Measurements from ENCODE around the gene GPER1. TPM values are rescaled to one million over a fixed set of nuclear protein-coding genes. Genes with fewer than 3 reads are reported as not detected.

The GPER1 gene
- total and polyA plus RNA-seq, 4 donors = 3.7 to 7.7 (median 6.3) TPM

- H3K36me3 ChIP-seq (ENCODE audit: control insufficient read depth in 4 of 4, insufficient read depth in 4 of 4, low read length in 4 of 4) = no peaks in the 10 kb centered on the region
- 68 to 79% methylated on average over 27 of the region's 27 CpGs for WGBS, 2 donors
- H3K27ac ChIP-seq (ENCODE audit: low read depth in 1 of 2, low read length in 1 of 2) = peak overlapping the region in 1 of 2 donors; percentile 81
- peaks cover 0 to 16% (median 13%) of the 10 kb centered on the region in 5 donors for H3K4me1 ChIP-seq (ENCODE audit: control insufficient read depth in 5 of 5, insufficient read depth in 5 of 5, low read length in 5 of 5)
- no peaks in the 10 kb centered on the region for H3K27me3 ChIP-seq (ENCODE audit: control insufficient read depth in 3 of 3, insufficient read depth in 3 of 3, low read length in 2 of 3)
- ATAC-seq (ENCODE audit: insufficient read depth, low FRiP score) = no peak
- no peak overlapping the region for H3K4me3 ChIP-seq
- no peaks in the 10 kb centered on the region for H3K9me3 ChIP-seq (ENCODE audit: control insufficient read depth in 4 of 4, insufficient read depth in 3 of 4, low read length in 3 of 4)
- no peak overlapping the region for H3K9ac ChIP-seq (ENCODE audit: insufficient read depth in 1 of 2, low read length in 2 of 2)
- TF ChIP-seq CTCF (IDR thresholded peaks at IDR 0.05; ENCODE audit: control extremely low read depth, extremely low read depth) = no peak
- peak in 1 of 3 donors; percentile 40 for DNase-seq
These were observed 11.5 kb upstream of the GPER1 start for GRCh38 chr7:1076184-1077072.

DNA sequence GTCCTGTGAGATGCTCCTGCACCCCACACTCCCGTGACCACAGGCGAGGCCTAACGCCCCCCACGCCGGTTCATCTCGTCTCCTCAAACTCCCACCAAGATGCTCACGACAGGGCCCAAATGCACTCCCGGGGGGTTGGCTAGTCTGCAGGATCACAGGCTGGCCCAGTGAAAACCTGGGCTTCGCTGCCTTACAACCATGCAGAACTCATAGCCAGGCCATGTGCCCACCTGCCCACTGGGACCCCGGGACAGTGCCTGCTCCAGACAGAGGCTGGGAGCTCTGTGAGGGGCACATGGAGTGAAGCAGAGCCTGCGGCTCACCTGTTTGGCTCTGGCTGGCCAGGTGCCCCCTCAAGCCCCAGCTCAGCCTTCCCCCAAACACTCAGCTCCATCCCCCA, 9.4 kb upstream of the GPER1 start:
- no peak for DNase-seq
- Histone ChIP-seq H3K4me3 (no peak overlapping the region), H3K27ac (ENCODE audit: low read depth in 1 of 2, low read length in 1 of 2) (peak overlapping the region in 1 of 2 donors; percentile 43), H3K36me3 (ENCODE audit: control insufficient read depth in 4 of 4, insufficient read depth in 4 of 4, low read length in 4 of 4) (no peaks in the 10 kb centered on the region), H3K4me1 (ENCODE audit: control insufficient read depth in 5 of 5, insufficient read depth in 5 of 5, low read length in 5 of 5) (peaks cover 0 to 19% (median 8%) of the 10 kb centered on the region in 5 donors), H3K9ac (ENCODE audit: insufficient read depth in 1 of 2, low read length in 2 of 2) (no peak overlapping the region), H3K27me3 (ENCODE audit: control insufficient read depth in 3 of 3, insufficient read depth in 3 of 3, low read length in 2 of 3) (no peaks in the 10 kb centered on the region), H3K9me3 (ENCODE audit: control insufficient read depth in 4 of 4, insufficient read depth in 3 of 4, low read length in 3 of 4) (no peaks in the 10 kb centered on the region)
- no peak for ATAC-seq (ENCODE audit: insufficient read depth, low FRiP score)
- no peak for TF ChIP-seq CTCF (IDR thresholded peaks at IDR 0.05; ENCODE audit: control extremely low read depth, extremely low read depth)
- 94 to 100% methylated on average over 11 of the region's 11 CpGs for WGBS, 2 donors

- peak overlapping the region in 1 of 2 donors; percentile 43 for H3K27ac ChIP-seq (ENCODE audit: low read depth in 1 of 2, low read length in 1 of 2)
These were observed 8.9 kb upstream of the GPER1 start for GRCh38 chr7:1078985-1079384.

More at GRCh38 chr7:1078985-1079384, 8.9 kb upstream of the GPER1 start:
- peaks cover 0 to 19% (median 8%) of the 10 kb centered on the region in 5 donors for H3K4me1 ChIP-seq (ENCODE audit: control insufficient read depth in 5 of 5, insufficient read depth in 5 of 5, low read length in 5 of 5)
- no peak overlapping the region for H3K9ac ChIP-seq (ENCODE audit: insufficient read depth in 1 of 2, low read length in 2 of 2)
- H3K36me3 ChIP-seq (ENCODE audit: control insufficient read depth in 4 of 4, insufficient read depth in 4 of 4, low read length in 4 of 4) = no peaks in the 10 kb centered on the region
- no peaks in the 10 kb centered on the region for H3K9me3 ChIP-seq (ENCODE audit: control insufficient read depth in 4 of 4, insufficient read depth in 3 of 4, low read length in 3 of 4)
- no peaks in the 10 kb centered on the region for H3K27me3 ChIP-seq (ENCODE audit: control insufficient read depth in 3 of 3, insufficient read depth in 3 of 3, low read length in 2 of 3)
- 85 to 89% methylated on average over 15 of the region's 15 CpGs for WGBS, 2 donors
- ATAC-seq (ENCODE audit: insufficient read depth, low FRiP score) (no peak), DNase-seq (no peak)
- TF ChIP-seq CTCF (IDR thresholded peaks at IDR 0.05; ENCODE audit: control extremely low read depth, extremely low read depth) = no peak
- no peak overlapping the region for H3K4me3 ChIP-seq

Data from lung (tissue), 12 donors.